CD4-positive, alpha-beta T cell treated with Interleukin-15 for 1 hour (primary cell): ENCODE data around the gene FAM83D.

ENCODE experiments used
- DNase-seq: peaks from one replicate; pipeline ENCODE4 v3.0.0-alpha.2; 2020

FAM83D gene

GRCh38 chr20:38895098-38895949 is 30.9 kb upstream of the FAM83D start:
- no peak for DNase-seq

- no peak for DNase-seq
Observed at GRCh38 chr20:38896009-38896594, 30.1 kb upstream of the FAM83D start.

- no peak for DNase-seq
Observed at GRCh38 chr20:38897267-38897666, 28.9 kb upstream of the FAM83D start.

DNA sequence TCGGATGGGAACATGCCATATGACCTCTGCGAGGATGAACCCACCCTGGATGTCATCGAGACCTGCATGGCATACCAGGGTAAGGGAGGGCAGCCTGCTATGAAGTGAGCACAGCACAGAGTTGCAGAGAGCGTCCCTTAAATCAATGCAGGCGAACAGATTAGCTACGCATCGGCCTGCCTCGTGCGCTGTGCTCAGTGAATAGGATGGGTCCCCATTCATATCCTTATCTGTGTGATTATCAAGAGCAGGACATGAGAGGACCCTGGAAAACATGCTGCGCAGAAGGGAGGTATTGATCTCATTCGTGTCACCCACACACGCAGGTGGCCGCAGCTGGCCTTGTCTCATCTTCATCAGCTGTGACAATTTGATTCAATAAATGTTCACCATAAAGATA is 25.6 kb upstream of the FAM83D start:
- no peak for DNase-seq

DNA sequence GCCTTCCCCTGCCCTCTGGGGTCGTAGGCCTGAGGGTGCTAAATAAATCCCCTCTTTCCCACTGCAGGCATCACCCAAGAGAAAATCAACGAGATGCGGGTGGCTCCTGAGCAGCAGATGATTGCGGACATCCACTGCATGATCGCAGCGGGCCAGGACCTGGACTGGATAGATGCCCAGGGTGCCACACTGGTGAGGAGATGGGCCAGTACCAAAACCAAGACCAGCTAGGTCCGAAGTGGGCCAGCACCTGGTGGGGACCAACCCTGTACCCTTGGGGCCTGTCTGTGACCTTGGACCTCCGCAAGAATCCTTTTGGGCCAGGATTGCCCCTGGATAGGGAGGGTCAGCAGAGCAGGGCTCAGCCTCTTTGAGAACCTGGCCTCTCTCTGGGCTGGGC is 23.6 kb upstream of the FAM83D start:
- DNase-seq = no peak

DNA sequence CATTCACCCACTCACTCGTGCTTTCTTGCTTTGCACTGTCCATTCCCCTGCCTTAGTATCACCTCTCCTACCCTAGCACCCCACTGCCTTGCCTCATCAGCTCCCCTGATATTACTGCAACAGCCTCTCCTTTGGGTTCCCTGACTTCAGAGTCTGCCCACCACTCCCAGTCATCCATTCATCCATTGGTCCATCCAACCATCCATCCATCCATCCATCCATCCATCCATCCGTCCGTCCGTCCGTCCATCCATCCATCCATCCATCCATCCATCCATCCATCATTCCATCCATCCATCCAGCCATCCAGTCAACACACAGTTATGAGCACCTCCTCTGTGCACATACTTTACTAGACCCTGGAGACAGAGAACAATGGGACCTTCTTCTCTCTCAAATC is 22.9 kb upstream of the FAM83D start:
- DNase-seq = no peak

GRCh38 chr20:38905375-38905774 is 20.8 kb upstream of the FAM83D start:
- no peak for DNase-seq

GRCh38 chr20:38907918-38908677 is 18.1 kb upstream of the FAM83D start:
- DNase-seq = no peak

GRCh38 chr20:38915355-38915754 is 10.9 kb upstream of the FAM83D start:
- DNase-seq = no peak

DNA sequence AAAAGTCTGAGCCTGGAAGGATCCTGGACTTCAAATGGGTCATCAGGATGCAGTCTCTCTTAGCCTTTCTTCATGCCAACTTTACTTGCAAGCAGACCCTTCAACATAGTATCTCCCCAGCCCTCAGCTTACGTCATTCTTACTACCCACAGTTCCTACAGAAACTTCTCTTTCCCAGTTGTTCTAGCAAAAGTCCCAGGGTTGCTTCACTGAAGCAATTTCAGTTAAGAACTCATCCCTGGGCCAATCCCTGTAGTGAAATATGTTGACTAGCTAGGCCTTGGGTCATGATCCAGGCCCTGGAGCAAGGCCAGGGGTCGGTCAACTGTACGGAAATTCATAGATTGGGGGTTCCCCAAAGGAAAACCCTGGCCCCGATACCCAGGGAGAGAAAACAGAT is 8.6 kb upstream of the FAM83D start:
- no peak for DNase-seq

DNA sequence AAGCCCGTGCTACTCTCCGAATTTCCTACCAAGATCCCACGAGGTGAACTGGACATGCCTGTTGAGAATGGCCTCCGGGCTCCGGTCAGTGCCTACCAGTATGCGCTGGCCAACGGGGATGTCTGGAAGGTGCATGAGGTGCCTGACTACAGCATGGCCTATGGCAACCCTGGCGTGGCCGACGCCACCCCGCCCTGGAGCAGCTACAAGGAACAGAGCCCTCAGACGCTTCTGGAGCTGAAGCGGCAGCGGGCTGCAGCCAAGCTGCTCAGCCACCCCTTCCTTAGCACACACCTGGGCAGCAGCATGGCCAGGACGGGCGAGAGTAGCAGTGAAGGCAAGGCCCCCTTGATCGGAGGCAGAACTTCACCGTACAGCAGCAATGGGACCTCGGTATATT is 8.0 kb upstream of the FAM83D start:
- DNase-seq = no peak

DNA sequence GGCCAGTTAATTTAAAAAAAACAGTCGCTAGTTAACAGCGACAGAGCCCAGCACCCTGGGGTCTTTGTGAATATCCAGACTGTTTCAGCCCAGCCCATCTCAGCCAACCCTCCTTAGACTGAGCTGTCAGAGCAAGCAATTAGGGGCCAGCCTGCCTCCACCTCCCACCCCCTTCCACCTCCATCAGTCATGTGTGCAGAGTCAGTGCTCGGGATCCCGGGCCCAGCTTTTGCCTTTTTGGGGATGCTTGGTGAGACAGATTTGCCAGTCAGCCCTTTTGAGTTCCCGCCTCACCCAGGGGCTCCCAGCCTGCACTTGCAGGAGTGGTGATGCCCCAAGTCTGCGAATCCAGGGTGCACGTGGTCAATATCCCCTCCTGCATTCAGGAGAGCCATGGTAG is 6.5 kb upstream of the FAM83D start:
- DNase-seq = no peak

DNA sequence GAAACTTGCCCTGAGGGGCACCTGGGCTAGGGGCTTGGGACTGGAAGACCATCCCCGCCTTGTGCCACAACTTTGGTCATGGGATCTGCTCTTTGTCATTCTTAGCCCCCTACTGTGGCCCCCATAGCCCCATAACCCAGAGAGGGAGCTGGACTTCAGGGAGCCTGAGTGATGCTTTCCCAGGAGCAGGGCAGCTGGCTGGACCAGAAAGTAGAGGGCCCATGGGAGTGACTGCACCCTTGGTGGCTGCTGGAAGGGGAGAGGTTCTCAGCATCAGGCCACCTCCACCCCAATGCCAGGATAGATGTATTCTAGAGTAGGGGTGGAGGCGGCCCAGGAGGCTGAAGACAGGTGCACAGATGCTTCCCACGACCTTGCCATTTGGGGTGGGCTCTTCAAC is 5.8 kb upstream of the FAM83D start:
- no peak for DNase-seq

DNA sequence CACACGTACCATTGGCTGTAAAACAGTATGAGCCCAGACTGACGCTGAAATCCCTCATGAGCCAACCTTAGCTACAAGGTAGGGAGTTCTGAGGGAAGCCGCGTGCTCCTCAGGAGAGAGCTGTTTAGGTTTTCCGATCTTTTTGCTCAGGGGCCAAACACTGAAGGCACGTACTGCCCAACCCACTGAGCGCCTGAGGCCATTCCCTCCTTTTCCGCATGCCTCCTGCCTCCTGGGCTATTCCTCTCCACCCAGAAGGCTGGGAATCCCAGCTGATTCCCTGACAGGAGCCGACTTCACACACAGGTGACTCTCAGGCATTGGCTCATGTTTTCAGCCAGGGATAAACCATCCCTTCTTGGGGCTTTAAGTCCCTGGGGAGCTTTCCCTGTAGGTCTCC is 5.4 kb upstream of the FAM83D start:
- no peak for DNase-seq

- no peak for DNase-seq
Observed at GRCh38 chr20:38924718-38925117, 1.5 kb upstream of the FAM83D start.

DNA sequence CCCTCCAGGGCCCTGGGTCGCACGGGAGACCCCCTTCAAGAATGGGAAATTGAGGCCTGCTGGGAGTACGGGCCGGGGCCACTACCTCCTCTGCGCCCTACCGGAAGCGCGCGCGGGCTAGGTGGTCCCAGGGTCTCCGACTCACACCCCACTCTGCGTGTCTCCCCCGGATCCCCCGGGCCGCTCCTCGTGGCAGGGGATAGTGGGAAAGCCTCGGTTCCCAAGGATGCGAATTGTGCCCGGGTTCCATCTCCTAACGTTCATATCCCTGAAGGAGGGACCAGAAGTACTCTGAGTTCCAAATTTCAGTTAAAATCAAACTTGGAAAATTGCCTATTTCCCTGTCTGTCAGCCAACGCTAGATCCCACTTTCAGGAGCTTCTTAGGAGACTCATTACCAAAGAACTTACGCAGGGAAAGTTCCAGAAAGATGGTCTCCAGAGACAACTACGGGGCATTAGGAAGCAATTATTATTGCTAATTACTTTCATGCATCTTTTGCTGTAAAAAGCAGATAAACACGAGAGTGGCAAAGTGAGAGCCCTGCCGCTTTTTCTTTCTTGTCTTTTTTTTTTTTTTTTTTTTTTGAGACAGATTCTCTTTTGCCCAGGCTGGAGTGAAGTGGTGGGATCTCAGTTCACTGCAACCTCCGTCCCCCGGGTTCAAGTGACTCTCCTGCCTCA is 858 bp downstream of the FAM83D start:
- DNase-seq = no peak

GRCh38 chr20:38927902-38928578 is 1.8 kb downstream of the FAM83D start:
- DNase-seq = no peak

DNA sequence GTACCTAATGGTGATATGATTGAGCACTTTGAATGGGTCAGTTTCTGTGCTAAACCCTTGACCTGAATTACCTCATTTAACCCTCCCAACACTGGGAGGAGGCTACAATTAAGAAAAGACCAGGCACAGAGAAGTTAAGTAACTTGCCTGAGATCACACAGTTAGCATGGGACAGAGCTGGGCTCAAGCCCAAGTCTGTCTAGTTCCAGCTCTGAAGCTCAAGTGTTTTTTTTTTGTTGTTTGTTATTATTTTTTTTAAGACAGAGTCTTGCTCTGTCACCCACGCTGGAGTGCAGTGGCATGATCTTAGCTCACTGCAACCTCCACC is 4.0 kb downstream of the FAM83D start:
- DNase-seq = no peak

- DNase-seq = no peak
Observed at GRCh38 chr20:38931984-38932383, 5.8 kb downstream of the FAM83D start.

DNA sequence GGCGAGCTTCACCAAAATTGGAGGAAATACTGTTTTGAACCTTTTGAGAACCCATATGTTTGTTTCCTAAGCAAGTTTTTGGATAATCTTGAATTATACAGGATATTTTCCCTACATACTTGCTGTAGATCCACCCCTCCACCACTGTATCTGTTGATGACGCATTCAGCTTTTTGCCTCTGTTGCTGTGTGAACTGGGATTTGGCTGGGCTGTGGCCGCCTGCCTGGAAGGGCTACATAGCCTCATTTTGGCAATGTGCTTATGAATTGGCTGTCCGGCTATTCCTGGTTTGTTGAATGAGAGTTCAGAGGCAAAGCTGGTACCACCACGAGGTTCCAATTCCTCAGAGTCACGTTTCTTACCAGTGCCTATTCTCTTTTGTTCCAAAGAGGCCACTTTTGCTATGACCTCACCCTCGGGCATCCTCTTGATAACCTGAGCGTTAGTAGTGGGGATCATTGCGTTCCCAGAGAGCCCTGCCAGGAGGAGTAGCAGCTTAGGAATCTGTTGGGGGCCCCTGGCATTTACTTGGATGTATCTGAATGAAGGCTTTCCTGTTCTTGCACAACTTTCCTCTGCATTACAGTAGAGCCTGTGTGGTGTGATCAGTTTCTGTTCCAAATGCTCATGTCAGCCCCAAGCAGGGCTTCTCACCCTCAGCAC is 6.4 kb downstream of the FAM83D start:
- no peak for DNase-seq

GRCh38 chr20:38934530-38934929 is 8.3 kb downstream of the FAM83D start:
- DNase-seq = no peak

DNA sequence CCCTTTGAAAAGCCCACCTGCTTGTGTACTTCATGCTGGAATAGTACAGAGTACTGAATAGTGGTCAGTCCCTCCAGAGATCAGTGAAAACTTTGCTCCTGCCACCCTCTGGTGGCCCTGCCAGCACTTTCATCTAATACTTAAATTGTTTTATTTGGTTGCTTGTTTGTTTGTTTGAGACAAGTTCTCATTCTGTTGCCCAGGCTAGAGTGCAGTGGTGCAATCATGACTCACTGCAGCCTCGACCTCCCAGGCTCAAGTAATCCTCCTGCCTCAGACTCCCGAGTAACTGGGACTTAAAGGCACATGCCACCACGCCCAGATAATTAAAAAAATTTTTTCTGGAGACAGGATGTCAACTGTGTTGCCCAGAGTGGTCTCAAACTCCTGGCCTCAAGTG is 9.1 kb downstream of the FAM83D start:
- DNase-seq = no peak
